ENCODE results near the gene TSPEAR. TPM values are rescaled to one million over a fixed set of nuclear protein-coding genes. Genes with fewer than 3 reads are reported as not detected.
A peak's percentile ranks its signal among the peaks of the same experiment; 100 is the strongest.

Gene TSPEAR
- total and polyA plus RNA-seq, 2 of the 13 experiments (the other 11 are each of a cell fraction or from before 2014, with no cell fraction given): 0.07 to 0.32 TPM

- TF ChIP-seq CTCF (CRISPR knock-in tag; IDR thresholded peaks at IDR 0.05) (peak; percentile 14), HCFC1 (IDR thresholded peaks at IDR 0.05; ENCODE audit: low read depth, low read length) (no peak), CBX1 (IDR thresholded peaks at IDR 0.05; ENCODE audit: low read depth) (no peak), IKZF1 (IDR thresholded peaks at IDR 0.05) (no peak), ZNF678 (CRISPR knock-in tag; IDR thresholded peaks at IDR 0.05) (no peak), ZNF816 (CRISPR knock-in tag; IDR thresholded peaks at IDR 0.05; ENCODE audit: borderline replicate concordance) (peak; percentile 80; the same call in 1 of the 2 replicates), ZBTB4 (CRISPR knock-in tag; IDR thresholded peaks at IDR 0.05; ENCODE audit: borderline replicate concordance) (peak; percentile 66; the same call in 1 of the 2 replicates), ZFX (CRISPR knock-in tag; IDR thresholded peaks at IDR 0.05; ENCODE audit: low read depth) (peak; percentile 77), SUZ12 (IDR thresholded peaks at IDR 0.05; ENCODE audit: low read depth, low read length) (no peak), FOXJ3 (CRISPR knock-in tag; IDR thresholded peaks at IDR 0.05; ENCODE audit: borderline replicate concordance) (peak; percentile 66; the same call in 1 of the 2 replicates), ZSCAN25 (CRISPR knock-in tag; IDR thresholded peaks at IDR 0.05) (peak; percentile 78; the same call in 1 of the 2 replicates), MYNN (CRISPR knock-in tag; IDR thresholded peaks at IDR 0.05; ENCODE audit: low read depth) (no peak), MIER3 (CRISPR knock-in tag; IDR thresholded peaks at IDR 0.05; ENCODE audit: borderline replicate concordance) (peak; percentile 54; the same call in 1 of the 2 replicates), BHLHE40 (IDR thresholded peaks at IDR 0.05; ENCODE audit: low read length) (peak; percentile 40; the same call in 1 of the 2 replicates)
- TF ChIP-seq, protein P1, sequence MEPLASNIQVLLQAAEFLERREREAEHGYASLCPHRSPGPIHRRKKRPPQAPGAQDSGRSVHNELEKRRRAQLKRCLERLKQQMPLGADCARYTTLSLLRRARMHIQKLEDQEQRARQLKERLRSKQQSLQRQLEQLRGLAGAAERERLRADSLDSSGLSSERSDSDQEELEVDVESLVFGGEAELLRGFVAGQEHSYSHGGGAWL (CRISPR knock-in tag; IDR thresholded peaks at IDR 0.05): peak; percentile 54; the same call in 1 of the 2 replicates
- TF ChIP-seq, protein P2, sequence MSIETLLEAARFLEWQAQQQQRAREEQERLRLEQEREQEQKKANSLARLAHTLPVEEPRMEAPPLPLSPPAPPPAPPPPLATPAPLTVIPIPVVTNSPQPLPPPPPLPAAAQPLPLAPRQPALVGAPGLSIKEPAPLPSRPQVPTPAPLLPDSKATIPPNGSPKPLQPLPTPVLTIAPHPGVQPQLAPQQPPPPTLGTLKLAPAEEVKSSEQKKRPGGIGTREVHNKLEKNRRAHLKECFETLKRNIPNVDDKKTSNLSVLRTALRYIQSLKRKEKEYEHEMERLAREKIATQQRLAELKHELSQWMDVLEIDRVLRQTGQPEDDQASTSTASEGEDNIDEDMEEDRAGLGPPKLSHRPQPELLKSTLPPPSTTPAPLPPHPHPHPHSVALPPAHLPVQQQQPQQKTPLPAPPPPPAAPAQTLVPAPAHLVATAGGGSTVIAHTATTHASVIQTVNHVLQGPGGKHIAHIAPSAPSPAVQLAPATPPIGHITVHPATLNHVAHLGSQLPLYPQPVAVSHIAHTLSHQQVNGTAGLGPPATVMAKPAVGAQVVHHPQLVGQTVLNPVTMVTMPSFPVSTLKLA (IDR thresholded peaks at IDR 0.05): peak; percentile 20; the same call in 1 of the 2 replicates
Measured at GRCh38 chr21:44593598-44594405, 117.6 kb downstream of the TSPEAR start (continued).
